ENCODE results near the gene ZSCAN10. TPM values are rescaled to one million over a fixed set of nuclear protein-coding genes. Genes with fewer than 3 reads are reported as not detected.

ZSCAN10 gene
- total RNA-seq, 1 experiment from 2014 or later: 207 TPM

GRCh38 chr16:3118846-3119245, 19.8 kb upstream of the ZSCAN10 start:
- Histone ChIP-seq H3K9me3 (ENCODE audit: control insufficient read depth, low read depth, low read length) (no peaks in the 10 kb centered on the region), H3K23ac (ENCODE audit: insufficient read length, low read depth, low read length) (no peak overlapping the region), H3K27me3 (ENCODE audit: insufficient read depth, low read length) (no peaks in the 10 kb centered on the region), H4K91ac (ENCODE audit: insufficient read length, low read depth, low read length) (no peak overlapping the region), H3K56ac (ENCODE audit: insufficient read length, low read depth, low read length) (no peak overlapping the region), H4K20me1 (ENCODE audit: control insufficient read depth, insufficient read depth, insufficient read length) (no peaks in the 10 kb centered on the region), H2AK5ac (ENCODE audit: insufficient read length, low read length) (no peak overlapping the region), H2BK5ac (ENCODE audit: insufficient read length, low read length) (no peak overlapping the region), H4K5ac (ENCODE audit: insufficient read length, low read depth, low read length) (no peak overlapping the region), H3K79me1 (ENCODE audit: insufficient read depth, low read depth, low read length, poor library complexity, severe bottlenecking) (no peaks in the 10 kb centered on the region), H3T11ph (ENCODE audit: low read length) (no peak overlapping the region), H3K4ac (ENCODE audit: low read depth, low read length) (no peak overlapping the region), H4K8ac (replicated peaks; ENCODE audit: insufficient read length, low read depth, low read length) (no peak overlapping the region), H3K18ac (ENCODE audit: insufficient read length, low read depth, low read length) (no peak overlapping the region), H3K4me1 (ENCODE audit: insufficient read depth, low read length) (no peaks in the 10 kb centered on the region), H3K27ac (ENCODE audit: insufficient read length, low read depth, low read length) (no peak overlapping the region), H3K14ac (ENCODE audit: insufficient read depth, low read length) (no peak overlapping the region), H3K79me2 (ENCODE audit: insufficient read depth, low read length) (no peaks in the 10 kb centered on the region), H2BK120ac (ENCODE audit: low read depth, low read length, poor library complexity, severe bottlenecking) (no peak overlapping the region), H2AFZ (ENCODE audit: low read length) (no peak overlapping the region), H2BK20ac (ENCODE audit: low read depth, low read length, poor library complexity, severe bottlenecking) (no peak overlapping the region), H3K23me2 (ENCODE audit: insufficient read length, low read depth, low read length, poor library complexity, severe bottlenecking) (peaks cover 4% of the 10 kb centered on the region), H2BK12ac (ENCODE audit: insufficient read length, low read depth, low read length) (no peak overlapping the region), H2BK15ac (ENCODE audit: low read depth, low read length) (no peak overlapping the region), H3K9ac (ENCODE audit: extremely low read depth, insufficient read length, low read length) (no peak overlapping the region), H3K4me2 (ENCODE audit: insufficient read depth, insufficient read length, low read length) (no peak overlapping the region)
- peaks cover 14 to 45% (median 30%) of the 10 kb centered on the region in 3 experiments for H3K36me3 Mint-ChIP-seq (ENCODE audit: insufficient read depth in 1 of 3, low read depth in 3 of 3)
- TF ChIP-seq, protein P1, sequence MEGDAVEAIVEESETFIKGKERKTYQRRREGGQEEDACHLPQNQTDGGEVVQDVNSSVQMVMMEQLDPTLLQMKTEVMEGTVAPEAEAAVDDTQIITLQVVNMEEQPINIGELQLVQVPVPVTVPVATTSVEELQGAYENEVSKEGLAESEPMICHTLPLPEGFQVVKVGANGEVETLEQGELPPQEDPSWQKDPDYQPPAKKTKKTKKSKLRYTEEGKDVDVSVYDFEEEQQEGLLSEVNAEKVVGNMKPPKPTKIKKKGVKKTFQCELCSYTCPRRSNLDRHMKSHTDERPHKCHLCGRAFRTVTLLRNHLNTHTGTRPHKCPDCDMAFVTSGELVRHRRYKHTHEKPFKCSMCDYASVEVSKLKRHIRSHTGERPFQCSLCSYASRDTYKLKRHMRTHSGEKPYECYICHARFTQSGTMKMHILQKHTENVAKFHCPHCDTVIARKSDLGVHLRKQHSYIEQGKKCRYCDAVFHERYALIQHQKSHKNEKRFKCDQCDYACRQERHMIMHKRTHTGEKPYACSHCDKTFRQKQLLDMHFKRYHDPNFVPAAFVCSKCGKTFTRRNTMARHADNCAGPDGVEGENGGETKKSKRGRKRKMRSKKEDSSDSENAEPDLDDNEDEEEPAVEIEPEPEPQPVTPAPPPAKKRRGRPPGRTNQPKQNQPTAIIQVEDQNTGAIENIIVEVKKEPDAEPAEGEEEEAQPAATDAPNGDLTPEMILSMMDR (conservative IDR thresholded peaks at IDR 0.05): no peak
- H3K27me3 Mint-ChIP-seq (ENCODE audit: low read depth): no peaks in the 10 kb centered on the region; the same call in 1 of the 2 replicates
- no peak overlapping the region for H3K27ac Mint-ChIP-seq
- WGBS (ENCODE audit: extremely low coverage, insufficient read length, low lambda C conversion rate): no CpG with 5 or more reads among the region's 20 CpGs
- DNase-seq: no peak
- peaks cover 9 to 10% of the 10 kb centered on the region in 2 experiments for H3K4me1 Mint-ChIP-seq
- no peak overlapping the region for H3K4me3 Mint-ChIP-seq
- no peaks in the 10 kb centered on the region for H3K9me3 Mint-ChIP-seq

Data from H9 (cell line).